ENCODE measurements around the gene ARNT2. TPM values are rescaled to one million over a fixed set of nuclear protein-coding genes. Genes with fewer than 3 reads are reported as not detected.

Gene ARNT2
- total and polyA plus RNA-seq, 12 donors: 2.0 to 6.4 (median 3.5) TPM

DNA sequence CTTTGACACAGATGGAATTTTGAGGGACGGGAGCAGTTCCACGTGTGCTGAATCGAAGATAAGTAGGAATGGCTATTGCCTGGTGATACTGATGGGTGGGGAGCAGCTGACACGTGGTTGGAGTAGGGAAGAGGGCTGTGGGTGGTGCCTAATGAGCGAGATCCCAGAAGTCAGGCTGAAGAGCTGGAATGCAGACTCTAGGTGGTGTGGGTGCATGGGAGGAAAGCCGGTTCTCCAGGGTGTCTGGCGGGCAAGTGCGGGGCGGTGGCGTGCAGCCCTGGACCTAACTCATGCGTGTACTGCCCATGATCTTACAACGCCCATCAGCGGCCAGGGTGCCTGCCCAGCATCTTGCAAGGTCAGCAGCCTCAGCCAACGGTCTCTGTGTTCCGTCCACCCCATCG, 63.1 kb downstream of the ARNT2 start:
- intact Hi-C loops (cut with DNase I): loop anchor here in 1 of 2 donors (10.0 kb wide), 1 partner anchor 97 kb away; no protein-coding TSS in a partner anchor
- Histone ChIP-seq H3K4me1 (replicated peaks in 1 of 2) (no peaks in the 10 kb centered on the region), H3K4me3 (no peak overlapping the region), H3K27ac (no peak overlapping the region), H3K36me3 (replicated peaks in 1 of 2) (no peaks in the 10 kb centered on the region), H3K9me3 (replicated peaks in 1 of 3) (no peaks in the 10 kb centered on the region), H3K27me3 (no peaks in the 10 kb centered on the region)
- no peak for TF ChIP-seq POLR2A (IDR thresholded peaks at IDR 0.05)
- TF ChIP-seq, protein P1, sequence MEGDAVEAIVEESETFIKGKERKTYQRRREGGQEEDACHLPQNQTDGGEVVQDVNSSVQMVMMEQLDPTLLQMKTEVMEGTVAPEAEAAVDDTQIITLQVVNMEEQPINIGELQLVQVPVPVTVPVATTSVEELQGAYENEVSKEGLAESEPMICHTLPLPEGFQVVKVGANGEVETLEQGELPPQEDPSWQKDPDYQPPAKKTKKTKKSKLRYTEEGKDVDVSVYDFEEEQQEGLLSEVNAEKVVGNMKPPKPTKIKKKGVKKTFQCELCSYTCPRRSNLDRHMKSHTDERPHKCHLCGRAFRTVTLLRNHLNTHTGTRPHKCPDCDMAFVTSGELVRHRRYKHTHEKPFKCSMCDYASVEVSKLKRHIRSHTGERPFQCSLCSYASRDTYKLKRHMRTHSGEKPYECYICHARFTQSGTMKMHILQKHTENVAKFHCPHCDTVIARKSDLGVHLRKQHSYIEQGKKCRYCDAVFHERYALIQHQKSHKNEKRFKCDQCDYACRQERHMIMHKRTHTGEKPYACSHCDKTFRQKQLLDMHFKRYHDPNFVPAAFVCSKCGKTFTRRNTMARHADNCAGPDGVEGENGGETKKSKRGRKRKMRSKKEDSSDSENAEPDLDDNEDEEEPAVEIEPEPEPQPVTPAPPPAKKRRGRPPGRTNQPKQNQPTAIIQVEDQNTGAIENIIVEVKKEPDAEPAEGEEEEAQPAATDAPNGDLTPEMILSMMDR (IDR thresholded peaks at IDR 0.05): no peak
- DNase-seq: no peak
- WGBS, 4 donors: 78 to 83% (median 81%) methylated on average over 13 to 16 of the region's 16 CpGs

GRCh38 chr15:80468796-80469195, 64.6 kb downstream of the ARNT2 start:
- TF ChIP-seq POLR2A (IDR thresholded peaks at IDR 0.05): no peak
- TF ChIP-seq, protein P1 (IDR thresholded peaks at IDR 0.05): no peak
- Histone ChIP-seq H3K4me1 (replicated peaks in 1 of 2) (no peaks in the 10 kb centered on the region), H3K9me3 (replicated peaks in 1 of 3) (no peaks in the 10 kb centered on the region), H3K27ac (no peak overlapping the region), H3K36me3 (replicated peaks in 1 of 2) (no peaks in the 10 kb centered on the region), H3K27me3 (no peaks in the 10 kb centered on the region), H3K4me3 (no peak overlapping the region)
- intact Hi-C loops (cut with DNase I): loop anchor here in 1 of 2 donors (10.0 kb wide), 1 partner anchor 96 kb away; no protein-coding TSS in a partner anchor
- DNase-seq: no peak
- 72 to 89% (median 79%) methylated on average over 5 of the region's 5 CpGs for WGBS, 4 donors

DNA sequence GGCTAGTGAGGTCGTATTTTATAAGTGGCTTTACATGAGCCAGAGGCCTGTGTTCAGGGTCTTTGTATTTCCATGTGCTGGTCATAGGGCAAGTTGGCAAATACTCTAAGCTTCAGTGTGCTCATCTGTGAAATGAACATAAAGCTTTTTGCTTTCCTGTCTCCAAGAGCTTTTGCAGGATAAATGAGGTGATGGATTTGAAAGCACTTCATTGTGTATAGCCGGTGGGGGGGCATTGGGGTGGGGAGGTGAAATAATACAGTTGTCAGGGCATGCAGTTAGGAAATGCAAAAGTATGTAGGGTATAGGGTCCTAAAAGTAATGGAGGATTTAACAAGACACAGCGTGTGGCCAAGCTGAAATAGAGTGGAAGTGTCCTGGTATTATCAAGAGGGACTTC, 67.7 kb downstream of the ARNT2 start:
- 90 to 95% (median 92%) methylated on average over 3 of the region's 3 CpGs for WGBS, 4 donors
- intact Hi-C loops (cut with DNase I): no loop called here

GRCh38 chr15:80473286-80474223, 69.4 kb downstream of the ARNT2 start:
- WGBS, 4 donors: 67 to 76% (median 74%) methylated on average over 8 of the region's 8 CpGs
- Histone ChIP-seq H3K27me3 (no peaks in the 10 kb centered on the region), H3K9me3 (replicated peaks in 1 of 3) (no peaks in the 10 kb centered on the region), H3K27ac (no peak overlapping the region), H3K4me1 (replicated peaks in 1 of 2) (no peaks in the 10 kb centered on the region), H3K36me3 (replicated peaks in 1 of 2) (no peaks in the 10 kb centered on the region), H3K4me3 (no peak overlapping the region)
- intact Hi-C loops (cut with DNase I): no loop called here
- no peak for DNase-seq
- TF ChIP-seq, protein P1 (IDR thresholded peaks at IDR 0.05): no peak
- TF ChIP-seq POLR2A (IDR thresholded peaks at IDR 0.05): no peak

More for the DNA sequence above, 67.7 kb downstream of the ARNT2 start:
- no peak for TF ChIP-seq POLR2A (IDR thresholded peaks at IDR 0.05)
- TF ChIP-seq, protein P1 (IDR thresholded peaks at IDR 0.05): no peak
- H3K27me3 ChIP-seq: no peaks in the 10 kb centered on the region
- H3K4me1 ChIP-seq (replicated peaks in 1 of 2): no peaks in the 10 kb centered on the region
- H3K4me3 ChIP-seq: no peak overlapping the region
- no peak for DNase-seq
- no peak overlapping the region for H3K27ac ChIP-seq
- H3K36me3 ChIP-seq (replicated peaks in 1 of 2): no peaks in the 10 kb centered on the region
- no peaks in the 10 kb centered on the region for H3K9me3 ChIP-seq (replicated peaks in 1 of 3)
